Heart left ventricle (tissue), 16 donors: Measurements from ENCODE around the gene MSLN. TPM values are rescaled to one million over a fixed set of nuclear protein-coding genes. Genes with fewer than 3 reads are reported as not detected.
A peak's percentile ranks its signal among the peaks of the same experiment; 100 is the strongest.

Source experiments
- ATAC-seq, 4 donors: fragments of 200-7000 bp; cut with Tn5 transposase; one replicate each; pipeline ENCODE4 v1.9.1; 2020 to 2022; ENCODE audit warnings: moderate library complexity in 4 of 4, mild to moderate bottlenecking in 3 of 4, moderate number of reproducible peaks in 1 of 4
- DNase-seq, 5 donors: peaks; one replicate each; pipeline ENCODE4 v3.0.0-alpha.2; 2020
- H3K27ac ChIP-seq, 12 donors: fragments of 200-600 bp; sonication (generic) in 4 of 12; one replicate each; pipeline versions ENCODE4 v1.5.0 to v1.8.0; 2016 to 2022; ENCODE audit warnings: mild to moderate bottlenecking in 2 of 12
- H3K27me3 ChIP-seq, 9 donors: fragments of 200-600 bp; sonication (generic) in 2 of 9; one replicate each; pipeline versions ENCODE4 v1.5.1 to v1.8.0; 2016 to 2022; ENCODE audit warnings: mild to moderate bottlenecking in 3 of 9
- H3K36me3 ChIP-seq, 9 donors: fragments of 200-600 bp; sonication (generic) in 2 of 9; one replicate each; pipeline versions ENCODE4 v1.5.0 to v1.8.0; 2018 to 2022; ENCODE audit warnings: mild to moderate bottlenecking in 2 of 9
- H3K4me1 ChIP-seq, 12 donors: fragments of 200-600 bp; sonication (generic) in 4 of 12; one replicate each; pipeline versions ENCODE4 v1.5.0 to v1.8.0; 2016 to 2022; ENCODE audit warnings: mild to moderate bottlenecking in 3 of 12
- H3K4me3 ChIP-seq, 12 donors: fragments of 200-600 bp; sonication (generic) in 4 of 12; one replicate each; pipeline versions ENCODE4 v1.5.0 to v1.8.0; 2017 to 2022; ENCODE audit warnings: mild to moderate bottlenecking in 9 of 12, moderate library complexity in 4 of 12
- H3K9me3 ChIP-seq, 12 donors: fragments of 200-600 bp; sonication (generic) in 4 of 12; one replicate each; pipeline versions ENCODE4 v1.5.0 to v1.8.0; 2016 to 2022; ENCODE audit warnings: mild to moderate bottlenecking in 1 of 12
- POLR2A ChIP-seq, 2 donors: fragments of 450-650 bp; IDR thresholded peaks; one replicate each; pipeline ENCODE4 v1.6.1; 2017; ENCODE audit warnings: antibody characterized with exemption in 2 of 2, mild to moderate bottlenecking in 2 of 2, moderate library complexity in 2 of 2
- WGBS, 4 donors: extraction: QIAGEN DNeasy Blood & Tissue Kit in 2 of 4; methylation state at CpG; one replicate each; pipeline versions ENCODE4 v1.1.5 to v1.1.7; 2013 to 2018; 5-methylcytosine and 5-hydroxymethylcytosine counted together
- intact Hi-C, 10 donors: fragments of 100-400 bp; cut with DNase I; formaldehyde crosslinking; loops; one replicate each; pipeline versions ENCODE4 v1.11.1 to v1.14.2; 2022
- polyA plus RNA-seq, 2 donors: library from polyadenylated mRNA; stranded (reverse); fragments of 200-250 nt; gene quantifications; one replicate each; pipeline ENCODE4 v1.2.3, GENCODE V29; 2013
- total RNA-seq, 9 donors: library from RNA; depleted of rRNA in 2 of 9; stranded (reverse); fragments of >200 nt in 2 of 9; fragmentation: NEBNext Ultra II Directional in 3 of 9; extraction: Animal tissue kit (Norgen Biotek cat#: 25700) in 3 of 9; gene quantifications; one replicate each; pipeline versions ENCODE4 v1.1.0 to v1.2.4, GENCODE V29; 2016 to 2023
- TF ChIP-seq, protein P1 (sequence below), 12 donors: fragments of 200-600 bp; sonication (generic) in 4 of 12; IDR thresholded peaks; one replicate each; pipeline versions ENCODE4 v1.5.0 to v1.8.0; 2018 to 2022; ENCODE audit warnings: antibody characterized with exemption in 12 of 12, mild to moderate bottlenecking in 5 of 12
- donor health status: ischemic (EF 13 %, LVEDD 7.1; RV severe dilation, severe dysfunction).
- donor health status: healthy with polysubstance abuse.
- donor health status: DM: no; HTN: yes; CAD: no.
- donor health status: DM: no; HTN: no; CAD: no.
- donor health status: ischemic (EF 25% LVEDD 6.9; RV normal size, moderate dysfunction).
- donor health status: ischemic (EF 25% LVEDD 5.7; RV mildly dilated, moderate dysfunction).
- donor health status: healthy.
- donor health status: DM: yes; HTN: yes; CAD: no.
- donor health status: ischemic (EF 35%, LVEDD 5.7; RV mildly dilated, moderate dysfunction).
- donor health status: nonischemic (EF 11% LVEDD 7.7; RV severe dilation, severe dysfunction).
- donor health status: DM: yes; HTN: yes; CAD: no.
- donor health status: PGD.
- donor health status: ischemic (EF 29% LVEDD 5.4; RV normal size, mild dysfunction).
- donor health status: nonischemic (EF 23%, LVEDD 6.1; RV moderate dilation, normal function).

The MSLN gene
- total and polyA plus RNA-seq, 11 donors = 0.48 to 82.2 (median 0.50) TPM; not detected in 8

DNA sequence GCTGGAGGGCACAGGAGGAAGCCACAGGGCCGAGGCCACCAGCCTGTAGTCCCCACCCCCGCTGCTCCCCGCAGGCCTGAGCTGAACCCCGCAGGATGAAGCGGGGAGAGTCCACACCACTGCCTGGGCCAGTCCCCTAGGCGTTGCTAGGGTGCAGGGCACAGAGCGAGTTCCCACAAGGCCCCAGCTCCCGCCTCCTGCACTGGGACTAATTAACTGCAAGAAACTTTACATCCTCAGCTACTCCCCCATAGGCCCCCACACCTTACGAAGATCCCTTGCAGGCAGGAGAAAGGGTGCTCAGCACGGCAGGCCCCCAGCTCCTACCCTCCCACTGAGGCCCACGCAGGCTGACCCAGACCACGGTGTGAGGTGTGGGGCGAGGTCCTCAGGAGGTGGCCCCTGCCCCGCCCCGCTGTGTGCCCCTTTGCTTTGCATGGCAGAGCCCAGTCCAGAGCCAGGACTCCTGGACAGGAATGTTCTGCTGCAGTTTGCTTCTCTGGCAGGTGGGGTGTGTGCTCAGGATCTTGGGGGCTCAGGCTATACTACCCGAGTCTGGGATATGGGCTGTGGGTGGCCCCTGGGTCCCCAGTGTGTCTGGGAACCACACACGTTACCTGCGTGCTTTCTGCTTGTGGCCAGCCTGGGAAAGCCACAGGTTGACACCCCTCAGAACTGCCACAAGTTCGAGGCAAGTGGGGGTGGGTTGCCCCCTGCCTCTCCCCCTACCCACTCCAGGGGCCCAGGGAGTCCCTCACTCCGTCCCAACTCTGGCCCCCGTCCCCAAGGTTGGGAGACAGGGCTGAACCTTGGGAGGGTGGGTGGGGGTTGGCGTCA lies 38.8 kb downstream of the MSLN start:
- WGBS, 4 donors = 61 to 78% (median 65%) methylated on average over 15 to 22 of the region's 22 CpGs
- intact Hi-C loops = no loop called here
- peaks cover 17 to 63% (median 33%) of the 10 kb centered on the region in 9 donors for H3K27me3 ChIP-seq

DNA sequence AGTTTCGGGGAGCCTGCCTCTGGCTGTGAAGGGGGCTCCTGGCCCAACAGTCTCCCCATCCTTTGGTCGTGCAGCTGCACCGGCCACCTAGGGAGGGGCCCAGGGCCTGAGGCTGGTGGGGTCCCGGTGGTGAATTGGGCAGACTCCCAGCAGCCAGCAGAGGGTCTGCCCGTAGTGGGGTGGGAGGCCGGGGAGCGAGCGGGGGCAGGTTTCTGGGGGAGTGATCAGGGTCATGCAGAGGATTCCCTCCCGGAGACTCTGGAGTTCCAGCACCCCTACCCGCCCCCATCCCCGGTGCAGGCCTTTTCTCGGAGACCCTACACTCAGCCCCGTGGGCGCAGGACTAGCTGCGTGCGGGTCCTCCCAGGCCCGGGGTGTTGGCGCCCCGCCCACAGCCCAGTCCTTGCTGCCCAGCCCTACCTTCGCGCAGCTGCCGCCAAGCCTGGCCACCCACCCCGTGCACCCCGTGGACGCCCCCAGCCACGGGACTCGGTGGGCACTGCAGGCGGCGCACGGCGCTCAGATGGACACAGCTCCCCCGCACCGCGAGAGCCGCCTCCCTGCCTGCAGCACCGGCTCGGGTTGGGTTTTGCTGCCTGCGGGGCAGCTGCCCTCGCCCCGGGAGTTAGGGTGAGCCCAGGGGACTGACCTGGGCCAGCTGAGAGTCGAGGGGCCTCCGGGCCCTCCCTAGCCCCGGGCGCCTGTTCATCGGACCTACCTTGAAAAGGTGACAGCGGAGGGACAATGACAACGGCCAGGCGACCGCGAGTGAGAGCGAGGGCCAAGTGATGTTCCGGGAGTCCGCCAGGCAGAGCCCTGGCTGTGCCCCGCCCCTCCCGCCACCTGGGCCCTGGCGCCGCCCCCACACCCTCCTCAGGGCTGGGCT lies 39.7 kb downstream of the MSLN start, which contains the start of gene GNG13:
GNG13 (minus strand) TSS at position 787 of the 886 bp plus-strand sequence. CDS start 1,657 bp downstream, outside the sequence.
- intact Hi-C loops = no loop called here
- DNase-seq (peak in 1 of 5 donors; percentile 54), ATAC-seq (no peak)
- H3K4me3 ChIP-seq = no peak within 1 kb of the TSS
- no peak within 1 kb of the TSS for H3K27ac ChIP-seq
- TF ChIP-seq POLR2A (IDR thresholded peaks at IDR 0.05) = no peak
- TF ChIP-seq, protein P1, sequence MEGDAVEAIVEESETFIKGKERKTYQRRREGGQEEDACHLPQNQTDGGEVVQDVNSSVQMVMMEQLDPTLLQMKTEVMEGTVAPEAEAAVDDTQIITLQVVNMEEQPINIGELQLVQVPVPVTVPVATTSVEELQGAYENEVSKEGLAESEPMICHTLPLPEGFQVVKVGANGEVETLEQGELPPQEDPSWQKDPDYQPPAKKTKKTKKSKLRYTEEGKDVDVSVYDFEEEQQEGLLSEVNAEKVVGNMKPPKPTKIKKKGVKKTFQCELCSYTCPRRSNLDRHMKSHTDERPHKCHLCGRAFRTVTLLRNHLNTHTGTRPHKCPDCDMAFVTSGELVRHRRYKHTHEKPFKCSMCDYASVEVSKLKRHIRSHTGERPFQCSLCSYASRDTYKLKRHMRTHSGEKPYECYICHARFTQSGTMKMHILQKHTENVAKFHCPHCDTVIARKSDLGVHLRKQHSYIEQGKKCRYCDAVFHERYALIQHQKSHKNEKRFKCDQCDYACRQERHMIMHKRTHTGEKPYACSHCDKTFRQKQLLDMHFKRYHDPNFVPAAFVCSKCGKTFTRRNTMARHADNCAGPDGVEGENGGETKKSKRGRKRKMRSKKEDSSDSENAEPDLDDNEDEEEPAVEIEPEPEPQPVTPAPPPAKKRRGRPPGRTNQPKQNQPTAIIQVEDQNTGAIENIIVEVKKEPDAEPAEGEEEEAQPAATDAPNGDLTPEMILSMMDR (IDR thresholded peaks at IDR 0.05) = no peak
- peaks cover 0 to 9% (median 0%) of the 10 kb centered on the region in 12 donors for H3K4me1 ChIP-seq
- no peaks in the 10 kb centered on the region for H3K9me3 ChIP-seq
- 2 to 13% (median 5%) methylated on average over 20 to 57 of the region's 57 CpGs for WGBS, 4 donors
- H3K27me3 ChIP-seq = peaks cover 17 to 63% (median 33%) of the 10 kb centered on the region in 9 donors
- no peaks in the 10 kb centered on the region for H3K36me3 ChIP-seq

More for the DNA sequence above, 38.8 kb downstream of the MSLN start:
- DNase-seq (peak in 1 of 5 donors; percentile 58), ATAC-seq (no peak)
- TF ChIP-seq, protein P1 (IDR thresholded peaks at IDR 0.05) = no peak
- no peak for TF ChIP-seq POLR2A (IDR thresholded peaks at IDR 0.05)
- H3K9me3 ChIP-seq = no peaks in the 10 kb centered on the region
- no peak overlapping the region for H3K27ac ChIP-seq
- H3K4me1 ChIP-seq = peaks cover 0 to 9% (median 0%) of the 10 kb centered on the region in 12 donors
- no peak overlapping the region for H3K4me3 ChIP-seq
- H3K36me3 ChIP-seq = no peaks in the 10 kb centered on the region

GRCh38 chr16:800834-801511 lies 40.4 kb downstream of the MSLN start:
- Histone ChIP-seq H3K9me3 (no peaks in the 10 kb centered on the region), H3K36me3 (no peaks in the 10 kb centered on the region), H3K27ac (no peak overlapping the region), H3K4me3 (no peak overlapping the region), H3K27me3 (peaks cover 17 to 63% (median 33%) of the 10 kb centered on the region in 9 donors), H3K4me1 (peaks cover 0 to 14% (median 0%) of the 10 kb centered on the region in 12 donors)
- 14 to 33% (median 19%) methylated on average over 6 to 17 of the region's 17 CpGs for WGBS, 4 donors
- peak in 1 of 5 donors; percentile 44 for DNase-seq
- TF ChIP-seq, protein P1 (IDR thresholded peaks at IDR 0.05) = no peak
- no peak for TF ChIP-seq POLR2A (IDR thresholded peaks at IDR 0.05)
- intact Hi-C loops = no loop called here
- no peak for ATAC-seq
